Measurements from ENCODE around the gene ABCD3.

DNA sequence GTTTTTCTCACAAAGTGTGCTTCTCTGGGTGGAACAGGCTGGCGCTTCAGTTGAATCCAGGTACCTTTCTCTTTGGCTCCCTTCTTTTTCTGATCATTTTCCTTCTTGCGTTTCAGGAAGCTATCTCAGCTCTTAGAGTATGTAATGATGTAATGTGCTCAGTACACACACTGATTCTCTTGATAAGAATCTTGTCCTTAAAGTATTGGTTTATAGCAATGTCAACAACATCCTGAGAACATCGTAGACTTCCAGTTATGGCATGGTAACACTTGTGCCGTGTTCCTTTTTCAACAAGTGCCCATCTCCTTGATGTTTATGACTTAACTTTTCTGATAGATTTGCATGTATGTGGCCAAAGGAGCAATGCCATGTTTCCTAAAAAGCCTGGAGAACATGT lies 11.7 kb upstream of the ABCD3 start:
- TF ChIP-seq POLR2A (IDR thresholded peaks at IDR 0.05; ENCODE audit: low read length) (no peak), GATA1 (IDR thresholded peaks at IDR 0.05; ENCODE audit: low read depth, low read length) (no peak)
